Esophagus (tissue), 2 donors: Measurements from ENCODE around the gene GPN1. TPM values are rescaled to one million over a fixed set of nuclear protein-coding genes. Genes with fewer than 3 reads are reported as not detected.

Source experiments
- H3K27ac ChIP-seq, 2 donors: one replicate each; pipeline ENCODE4 v1.5.1; 2013; ENCODE audit warnings: low read depth in 2 of 2, mild to moderate bottlenecking in 2 of 2, inconsistent platforms in 1 of 2, low read length in 1 of 2, moderate library complexity in 1 of 2
- H3K27me3 ChIP-seq, 2 donors: one replicate each; pipeline ENCODE4 v1.6.1; 2013; ENCODE audit warnings: low read length in 2 of 2, control low read depth in 1 of 2, mild to moderate bottlenecking in 1 of 2; ENCODE audit not compliant: insufficient read depth in 2 of 2, control insufficient read depth in 1 of 2
- H3K36me3 ChIP-seq, 2 donors: one replicate each; pipeline ENCODE4 v1.6.1; 2013; ENCODE audit warnings: low read length in 1 of 2; ENCODE audit not compliant: control insufficient read depth in 2 of 2, insufficient read depth in 2 of 2
- H3K4me1 ChIP-seq, 2 donors: one replicate each; pipeline ENCODE4 v1.6.1; 2013; ENCODE audit warnings: low read length in 1 of 2; ENCODE audit not compliant: control insufficient read depth in 2 of 2, insufficient read depth in 2 of 2
- H3K4me3 ChIP-seq, 2 donors: one replicate each; pipeline ENCODE4 v1.5.1; 2013; ENCODE audit warnings: low read length in 2 of 2, mild to moderate bottlenecking in 2 of 2, low read depth in 1 of 2, moderate library complexity in 1 of 2
- H3K9me3 ChIP-seq, 2 donors: one replicate each; pipeline ENCODE4 v1.6.1; 2013; ENCODE audit warnings: mild to moderate bottlenecking in 2 of 2, low read depth in 1 of 2, low read length in 1 of 2, moderate library complexity in 1 of 2; ENCODE audit not compliant: control insufficient read depth in 2 of 2, insufficient read depth in 1 of 2
- WGBS, 2 donors: extraction: QIAGEN DNeasy Blood & Tissue Kit; methylation state at CpG; one replicate each; pipeline ENCODE4 v1.1.7; 2013; 5-methylcytosine and 5-hydroxymethylcytosine counted together
- polyA plus RNA-seq, 2 donors: library from polyadenylated mRNA; stranded (reverse); fragments of 200-250 nt; gene quantifications; one replicate each; pipeline ENCODE4 v1.2.3, GENCODE V29; 2013
- donor health status: healthy with polysubstance abuse.
- donor health status: Bipolar disorder and iron deficiency.

Gene GPN1
- 10 to 100 TPM; 15.0 to 25.0 TPM for polyA plus RNA-seq

DNA sequence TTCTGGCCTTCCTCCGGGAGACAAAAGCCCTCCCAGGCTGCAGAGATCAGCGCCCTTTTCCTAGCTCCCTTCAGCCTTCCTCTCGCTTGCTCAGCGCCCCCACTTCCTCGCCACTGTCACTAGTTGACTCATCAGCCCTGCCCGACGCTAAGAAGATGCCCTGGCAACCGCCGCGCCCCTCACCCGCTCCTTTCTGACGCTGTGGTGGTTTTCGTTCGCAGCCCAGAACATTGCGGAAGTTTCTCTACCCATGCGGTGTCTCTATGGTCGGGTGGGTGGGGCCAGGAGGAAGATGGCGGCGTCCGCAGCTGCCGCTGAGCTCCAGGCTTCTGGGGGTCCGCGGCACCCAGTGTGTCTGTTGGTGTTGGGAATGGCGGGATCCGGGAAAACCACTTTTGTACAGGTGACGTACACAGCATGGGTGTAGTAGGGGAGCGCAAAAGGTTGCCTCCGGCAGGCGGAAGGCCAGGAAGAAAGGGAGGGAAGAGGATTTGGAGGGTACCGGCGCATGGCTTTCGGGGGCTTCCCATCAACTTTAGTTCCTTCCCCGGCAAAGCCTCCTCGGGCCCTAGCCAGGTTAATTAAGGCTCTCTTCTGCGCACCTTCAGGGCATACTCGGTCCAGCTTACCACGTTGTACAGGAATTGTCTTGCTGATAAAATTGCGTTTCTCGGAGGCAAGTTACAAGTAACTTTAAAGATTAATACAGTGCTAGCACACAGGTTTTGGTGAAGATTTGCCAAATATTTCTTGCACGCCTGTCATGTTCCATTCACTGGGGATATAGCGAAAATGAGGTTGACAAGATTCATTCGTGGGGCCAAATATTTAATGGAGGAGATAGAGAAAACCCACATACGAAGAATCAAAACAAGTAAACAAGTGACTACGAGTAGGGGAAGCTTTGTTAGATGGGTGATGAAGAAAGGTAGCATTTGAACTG is at the start of gene GPN1, which contains the start of gene CCDC121:
TSS of gene GPN1 (plus strand) at position 284 of the 943 bp plus-strand sequence. CDS start at position 293, 9 bp downstream.
TSS of gene CCDC121 (minus strand) at position 246 of the 943 bp plus-strand sequence. CDS start 1,213 bp downstream, outside the sequence.
- H3K9me3 ChIP-seq: no peaks in the 10 kb centered on the region
- WGBS, 2 donors: 0 to 1% methylated on average over 44 of the region's 44 CpGs
- H3K36me3 ChIP-seq: peaks cover 2 to 5% of the 10 kb centered on the region in 2 donors
- H3K27me3 ChIP-seq: no peaks in the 10 kb centered on the region
- H3K4me3 ChIP-seq: peak within 1 kb of the TSS; percentile 72 to 76
- H3K27ac ChIP-seq: peak within 1 kb of the TSS; percentile 74 to 91
- peaks cover 0 to 2% of the 10 kb centered on the region in 2 donors for H3K4me1 ChIP-seq

DNA sequence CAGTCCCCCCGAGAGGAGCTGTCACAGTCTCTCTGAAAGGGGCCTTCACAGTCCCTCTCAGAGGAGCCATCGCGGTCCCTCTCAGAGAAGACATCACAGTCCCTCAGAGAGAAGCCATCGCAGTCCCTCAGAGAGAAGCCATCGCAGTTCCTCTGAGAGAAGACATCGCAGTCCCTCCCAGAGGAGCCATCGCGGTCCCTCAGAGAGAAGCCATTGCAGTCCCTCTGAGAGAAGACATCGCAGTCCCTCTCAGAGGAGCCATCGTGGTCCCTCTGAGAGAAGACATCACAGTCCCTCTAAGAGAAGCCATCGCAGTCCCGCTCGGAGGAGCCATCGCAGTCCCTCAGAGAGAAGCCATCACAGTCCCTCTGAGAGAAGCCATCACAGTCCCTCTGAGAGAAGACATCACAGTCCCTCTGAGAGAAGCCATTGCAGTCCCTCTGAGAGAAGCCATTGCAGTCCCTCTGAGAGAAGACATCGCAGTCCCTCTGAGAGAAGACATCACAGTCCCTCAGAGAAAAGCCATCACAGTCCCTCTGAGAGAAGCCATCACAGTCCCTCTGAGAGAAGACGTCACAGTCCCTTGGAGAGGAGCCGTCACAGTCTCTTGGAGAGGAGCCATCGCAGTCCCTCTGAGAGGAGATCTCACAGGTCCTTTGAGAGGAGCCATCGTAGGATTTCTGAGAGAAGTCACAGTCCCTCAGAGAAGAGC is 47.3 kb upstream of the GPN1 start:
- Histone ChIP-seq H3K4me1 (peaks cover 0 to 2% of the 10 kb centered on the region in 2 donors), H3K9me3 (no peaks in the 10 kb centered on the region), H3K36me3 (no peaks in the 10 kb centered on the region), H3K27ac (no peak overlapping the region), H3K27me3 (no peaks in the 10 kb centered on the region), H3K4me3 (no peak overlapping the region)
- 96 to 98% methylated on average over 19 of the region's 19 CpGs for WGBS, 2 donors

DNA sequence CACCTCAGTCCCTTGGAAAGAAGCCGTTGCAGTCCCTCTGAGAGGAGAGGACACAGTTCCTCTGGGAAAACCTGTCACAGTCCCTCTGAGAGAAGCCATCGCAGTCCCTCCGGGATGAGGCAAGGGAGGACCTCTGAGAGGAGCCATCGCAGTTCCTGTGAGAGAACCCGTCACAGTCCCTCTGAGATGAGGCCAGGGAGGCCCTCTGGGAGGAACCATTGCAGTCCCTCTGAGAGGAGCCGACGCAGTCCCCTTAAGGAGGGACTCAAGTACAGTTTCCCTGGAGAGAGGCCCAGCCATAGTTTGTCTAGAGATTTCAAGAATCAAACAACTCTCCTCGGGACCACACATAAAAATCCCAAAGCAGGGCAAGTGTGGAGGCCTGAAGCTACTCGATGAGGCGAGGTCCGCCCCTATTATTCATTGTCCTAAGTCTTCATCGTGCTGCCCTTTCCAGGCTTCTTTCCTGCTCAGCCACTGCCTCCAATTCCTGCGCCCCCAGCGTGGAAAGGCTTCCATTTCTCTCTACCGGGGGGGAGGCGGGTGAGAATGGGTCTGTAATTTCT is 46.6 kb upstream of the GPN1 start:
- peaks cover 0 to 2% of the 10 kb centered on the region in 2 donors for H3K4me1 ChIP-seq
- H3K27me3 ChIP-seq: no peaks in the 10 kb centered on the region
- peak overlapping the region; percentile 55 to 88 for H3K4me3 ChIP-seq
- H3K27ac ChIP-seq: peak overlapping the region; percentile 62 to 79
- WGBS, 2 donors: 88 to 91% methylated on average over 16 of the region's 16 CpGs
- no peaks in the 10 kb centered on the region for H3K9me3 ChIP-seq
- no peaks in the 10 kb centered on the region for H3K36me3 ChIP-seq

DNA sequence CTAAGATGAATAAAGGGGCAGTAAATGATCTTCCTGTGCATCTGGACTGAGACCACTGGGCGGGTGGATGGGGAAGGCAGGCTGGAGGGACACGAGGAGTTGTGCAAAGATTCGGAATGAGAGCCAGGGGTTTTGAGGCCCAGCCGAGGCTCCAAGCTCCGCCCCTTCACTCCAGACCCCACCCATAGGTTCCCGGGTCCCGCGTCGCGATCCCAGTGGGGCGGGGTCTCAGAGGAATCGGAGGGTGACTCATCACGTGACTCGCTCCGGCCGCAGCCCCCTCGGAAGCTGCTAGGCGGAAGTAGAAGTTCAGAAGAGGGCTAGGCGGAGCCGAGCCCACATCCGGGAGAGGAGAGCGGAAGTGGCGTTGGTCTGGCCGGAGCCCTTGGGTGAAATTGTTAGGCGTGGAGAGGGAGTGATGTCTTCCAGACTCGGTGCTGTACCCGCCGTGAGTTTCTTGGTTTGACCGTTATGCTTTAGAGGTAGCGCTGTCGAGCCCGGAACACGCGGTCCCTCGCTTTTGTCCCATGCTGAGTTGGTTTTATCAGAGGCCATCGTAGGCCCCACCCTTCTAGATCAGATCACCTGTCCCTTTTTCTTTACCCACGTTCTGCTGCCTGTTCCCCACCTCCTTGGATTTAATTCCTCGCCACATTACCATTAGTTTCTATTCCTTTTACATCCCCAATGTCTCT is 46.0 kb upstream of the GPN1 start, which contains the start of gene ZNF512:
TSS of gene ZNF512 (plus strand) at position 348 of the 695 bp plus-strand sequence. CDS start at position 419, 71 bp downstream.
- Histone ChIP-seq H3K4me3 (peak within 1 kb of the TSS; percentile 55 to 88), H3K9me3 (no peaks in the 10 kb centered on the region), H3K4me1 (peaks cover 0 to 2% of the 10 kb centered on the region in 2 donors), H3K27me3 (no peaks in the 10 kb centered on the region), H3K27ac (peak within 1 kb of the TSS; percentile 62 to 79), H3K36me3 (no peaks in the 10 kb centered on the region)
- WGBS, 2 donors: 1% methylated on average over 33 to 38 of the region's 38 CpGs

DNA sequence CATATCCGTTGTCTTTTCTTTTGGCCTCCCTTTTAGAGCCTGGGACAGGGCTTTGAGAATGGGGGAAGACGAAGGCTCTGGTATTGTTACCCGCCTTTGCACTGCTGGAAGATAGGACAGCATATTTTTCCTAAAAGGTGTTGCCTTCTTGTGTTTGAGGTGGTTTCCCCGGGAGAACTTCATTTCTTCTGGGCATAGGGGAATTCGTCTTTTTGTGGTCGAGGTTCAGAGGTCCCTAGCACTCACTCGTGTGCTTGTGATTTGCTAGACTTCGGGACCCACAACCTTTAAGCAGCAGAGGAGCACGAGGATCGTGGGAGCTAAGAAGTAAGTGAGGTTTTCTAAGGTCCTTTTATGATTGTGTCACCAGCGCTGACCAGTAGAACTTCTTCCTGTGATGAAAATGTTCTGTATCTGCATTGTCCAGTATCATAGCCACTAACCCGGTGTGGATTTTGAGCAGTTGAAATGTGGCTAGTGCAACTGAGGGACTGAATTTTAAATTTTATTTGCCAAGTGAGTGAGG is 45.4 kb upstream of the GPN1 start:
- peaks cover 0 to 2% of the 10 kb centered on the region in 2 donors for H3K4me1 ChIP-seq
- WGBS, 2 donors: 5 to 6% methylated on average over 12 of the region's 12 CpGs

DNA sequence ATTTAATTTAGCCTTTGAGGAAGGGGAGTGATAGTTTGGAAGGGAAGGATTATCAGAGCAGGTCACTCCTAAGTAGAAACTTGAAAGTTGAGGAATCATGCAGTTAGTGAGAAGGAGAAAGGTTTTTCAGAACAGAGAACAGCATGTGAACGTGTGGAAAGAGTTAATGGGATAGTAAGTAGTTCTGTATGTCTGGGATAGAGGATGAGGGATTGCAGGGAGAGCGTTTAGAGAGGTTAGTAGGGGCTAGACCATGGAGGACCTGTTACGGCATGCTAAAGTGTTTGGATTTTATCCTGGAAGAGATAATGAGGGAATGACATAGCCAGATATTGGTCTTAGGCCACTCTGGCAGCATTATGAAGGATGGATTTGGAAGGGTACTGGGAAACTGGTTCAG is 44.3 kb upstream of the GPN1 start:
- Histone ChIP-seq H3K4me3 (no peak overlapping the region), H3K9me3 (no peaks in the 10 kb centered on the region), H3K27me3 (no peaks in the 10 kb centered on the region), H3K27ac (no peak overlapping the region), H3K36me3 (no peaks in the 10 kb centered on the region), H3K4me1 (peaks cover 0 to 2% of the 10 kb centered on the region in 2 donors)
- 73 to 75% methylated on average over 3 of the region's 3 CpGs for WGBS, 2 donors

More for the DNA sequence above, 45.4 kb upstream of the GPN1 start:
- H3K9me3 ChIP-seq: no peaks in the 10 kb centered on the region
- H3K27ac ChIP-seq: peak overlapping the region; percentile 50 to 62
- H3K4me3 ChIP-seq: peak overlapping the region; percentile 55 to 88
- no peaks in the 10 kb centered on the region for H3K36me3 ChIP-seq
- H3K27me3 ChIP-seq: no peaks in the 10 kb centered on the region

DNA sequence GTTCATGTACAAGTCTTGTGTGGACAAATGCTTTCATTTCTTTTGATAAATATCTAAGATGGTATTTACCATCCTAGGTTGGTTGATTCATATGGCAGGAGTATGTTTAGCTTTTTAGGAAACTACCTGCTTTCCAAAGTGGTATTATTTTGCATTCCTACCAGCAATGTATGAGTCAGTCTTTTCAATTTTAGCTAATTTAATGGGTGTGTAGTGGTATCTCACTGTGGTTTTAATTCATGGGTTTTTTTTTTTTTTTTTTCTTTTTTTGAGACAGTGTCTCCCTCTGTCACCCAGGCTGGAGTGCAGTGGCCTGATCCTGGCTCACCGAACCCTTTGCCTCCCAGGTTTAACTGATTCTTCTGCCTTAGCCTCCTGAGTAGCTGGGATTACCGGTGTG is 41.8 kb upstream of the GPN1 start:
- peaks cover 0 to 2% of the 10 kb centered on the region in 2 donors for H3K4me1 ChIP-seq
- H3K36me3 ChIP-seq: no peaks in the 10 kb centered on the region
- WGBS, 2 donors: 88 to 96% methylated on average over 2 of the region's 2 CpGs
- H3K27me3 ChIP-seq: no peaks in the 10 kb centered on the region
- H3K9me3 ChIP-seq: no peaks in the 10 kb centered on the region
- no peak overlapping the region for H3K4me3 ChIP-seq
- H3K27ac ChIP-seq: no peak overlapping the region

DNA sequence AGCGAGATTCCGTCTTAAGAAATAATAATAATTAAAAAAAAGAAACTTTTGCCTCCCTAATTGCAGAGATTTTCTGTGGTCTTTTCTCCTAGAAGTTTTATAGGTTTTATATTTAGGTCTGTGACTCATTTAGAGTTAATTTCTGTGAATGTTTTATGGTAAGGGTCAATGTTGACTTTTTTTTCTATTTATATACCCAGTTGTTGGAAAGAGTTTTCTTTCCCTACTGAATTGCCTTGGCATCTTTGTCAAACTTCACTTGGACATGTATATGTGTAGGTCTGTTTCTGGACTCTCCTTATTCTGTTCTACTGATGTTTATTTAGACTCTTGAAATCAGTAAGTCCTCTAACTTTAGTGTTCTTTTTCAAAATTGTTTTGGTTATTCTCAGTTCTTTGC is 40.5 kb upstream of the GPN1 start:
- Histone ChIP-seq H3K27me3 (no peaks in the 10 kb centered on the region), H3K36me3 (no peaks in the 10 kb centered on the region), H3K27ac (no peak overlapping the region), H3K4me1 (peaks cover 0 to 2% of the 10 kb centered on the region in 2 donors), H3K9me3 (no peaks in the 10 kb centered on the region), H3K4me3 (no peak overlapping the region)
- WGBS, 2 donors: 97 to 99% methylated on average over 2 of the region's 2 CpGs
